Motor neuron (in vitro differentiated cells): ENCODE results near the gene TMEM212. TPM values are rescaled to one million over a fixed set of nuclear protein-coding genes. Genes with fewer than 3 reads are reported as not detected.
"Not testable (repeated sequence)": the region's sequence is repeated elsewhere in the genome, so short reads cannot be mapped to it uniquely, and the experiment has no call there.

Experiments used
- ATAC-seq, 8 experiments: fragments of 200-7000 bp; cut with Tn5 transposase; replicated peaks in 6 of 8; 2 replicates each; pipeline ENCODE4 v1.8.0; 2021; ENCODE audit warnings: mild to moderate bottlenecking in 8 of 8, moderate library complexity in 8 of 8
- H3K27ac ChIP-seq, 2 donors: fragments of 250-450 bp; sonication (Bioruptor Pico); 2 replicates each; pipeline ENCODE4 v1.9.0; 2021; ENCODE audit warnings: antibody characterized with exemption in 2 of 2, mild to moderate bottlenecking in 2 of 2, moderate library complexity in 1 of 2
- H3K4me1 ChIP-seq, 2 donors: fragments of 250-450 bp; sonication (Bioruptor Pico); replicated peaks in 1 of 2; 2 replicates each; pipeline ENCODE4 v1.6.1; 2021; ENCODE audit warnings: antibody characterized with exemption in 2 of 2, mild to moderate bottlenecking in 2 of 2, moderate library complexity in 1 of 2
- H3K4me3 ChIP-seq, 5 donors: fragments of 250-450 bp; sonication (Bioruptor Pico); 2 replicates each; pipeline ENCODE4 v1.9.0; 2021; ENCODE audit warnings: antibody characterized with exemption in 5 of 5, mild to moderate bottlenecking in 5 of 5, moderate library complexity in 4 of 5
- WGBS, 10 experiments: fragments of 450-650 bp; shearing (Covaris generic); methylation state at CpG; one replicate each; pipeline ENCODE4 v1.0.0; 2022; 5-methylcytosine and 5-hydroxymethylcytosine counted together
- in situ Hi-C, 9 experiments: fragments of 400-800 bp; cut with MboI; loops; one replicate each; pipeline ENCODE4 v1.15.0; 2021; ENCODE audit warnings: low sequenced_read_pairs in 9 of 9, low pct_unique_long_range_greater_than_20kb in 2 of 9; ENCODE audit not compliant: unreplicated experiment in 9 of 9
- total RNA-seq, 8 experiments: library from RNA; unstranded; fragments of 300-600 nt; gene quantifications; 2 replicates each; pipeline versions ENCODE4 v1.2.3 to v1.2.4, GENCODE V29; 2022

The TMEM212 gene
- total RNA-seq, 8 experiments from 2014 or later, result 0.19 TPM; not detected in 7

DNA sequence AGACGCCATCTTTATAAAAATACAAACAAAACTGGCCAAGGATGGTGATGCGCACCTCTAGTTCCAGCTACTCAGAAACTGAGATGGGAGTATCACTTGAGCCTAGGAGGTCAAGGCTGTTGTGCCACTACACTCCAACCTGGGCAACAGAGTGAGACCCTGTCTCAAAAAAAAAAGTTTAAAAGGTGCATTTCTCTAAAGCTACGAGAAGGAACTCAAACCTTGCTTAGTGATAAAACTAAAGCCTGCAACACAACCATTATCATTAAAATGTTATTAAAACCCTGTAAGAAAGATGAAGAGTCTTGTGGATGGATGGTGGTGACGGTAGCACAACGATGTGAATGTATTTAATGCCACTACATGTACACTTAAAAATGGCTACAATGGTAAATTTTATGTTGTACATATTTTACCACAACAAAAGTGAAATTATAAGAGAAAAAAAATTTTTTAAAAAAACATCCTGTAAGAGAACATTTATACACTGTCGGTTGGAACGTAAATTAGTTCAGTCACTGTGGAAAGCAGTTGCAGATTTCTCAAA lies 35.9 kb upstream of the TMEM212 start:
- in situ Hi-C loops, result no loop called here
- no peak for ATAC-seq
- no peak overlapping the region for H3K4me3 ChIP-seq
- WGBS, 10 experiments, result 78 to 100% (median 94%) methylated on average over 2 to 7 of the region's 7 CpGs
- no peak overlapping the region for H3K27ac ChIP-seq
- peaks cover 0 to 2% of the 10 kb centered on the region in 2 donors for H3K4me1 ChIP-seq

GRCh38 chr3:171807806-171808205 lies 35.3 kb upstream of the TMEM212 start:
- H3K27ac ChIP-seq, result no peak overlapping the region
- WGBS, 10 experiments, result 80 to 100% (median 92%) methylated on average over 1 to 6 of the region's 6 CpGs
- in situ Hi-C loops, result no loop called here
- no peak overlapping the region for H3K4me3 ChIP-seq
- peaks cover 0 to 2% of the 10 kb centered on the region in 2 donors for H3K4me1 ChIP-seq
- no peak for ATAC-seq

DNA sequence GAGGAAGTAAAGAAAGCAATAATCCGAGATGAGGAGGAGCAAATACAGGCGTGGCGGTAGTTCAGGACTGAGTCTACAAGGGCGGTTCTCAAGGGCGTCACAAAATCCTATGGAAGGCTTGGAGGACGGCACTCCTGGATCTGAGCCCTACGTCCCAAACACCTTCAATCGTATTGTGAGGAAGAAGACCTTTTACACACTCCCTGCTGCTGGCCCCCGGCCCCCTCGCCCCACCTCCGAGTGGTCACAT lies 33.6 kb upstream of the TMEM212 start:
- 0 to 40% (median 3%) methylated on average over 1 to 5 of the region's 11 CpGs; no CpG with 5 or more reads in 3 of the 10 experiments for WGBS, 10 experiments
- H3K4me1 ChIP-seq, result peaks cover 0 to 2% of the 10 kb centered on the region in 2 donors
- no peak overlapping the region for H3K27ac ChIP-seq
- peak in 3 of 8 experiments; percentile 30 to 43 (median 38) for ATAC-seq
- in situ Hi-C loops, result no loop called here
- peak overlapping the region; percentile 44 to 64 (median 52) for H3K4me3 ChIP-seq

GRCh38 chr3:171809861-171810628 lies 33.1 kb upstream of the TMEM212 start, which contains the start of gene PLD1:
Gene PLD1, minus strand, starts transcription at chr3:171810483. Its CDS starts 72,432 bp downstream, at chr3:171738051.
- ATAC-seq, result peak; percentile 62 to 92 (median 87)
- WGBS, 10 experiments, result 0% methylated on average over 2 to 9 of the region's 78 CpGs; no CpG with 5 or more reads in 7 of the 10 experiments

GRCh38 chr3:171810629-171811294 lies 32.4 kb upstream of the TMEM212 start:
- WGBS, 10 experiments, result 6 to 83% (median 35%) methylated on average over 2 to 14 of the region's 22 CpGs
- H3K4me1 ChIP-seq, result peaks cover 0 to 2% of the 10 kb centered on the region in 2 donors
- ATAC-seq, result no peak
- peak overlapping the region; percentile 44 to 64 (median 52) for H3K4me3 ChIP-seq
- H3K27ac ChIP-seq, result no peak overlapping the region
- in situ Hi-C loops, result no loop called here

More at GRCh38 chr3:171809861-171810628, 33.1 kb upstream of the TMEM212 start, which contains the start of gene PLD1:
- H3K4me1 ChIP-seq, result peaks cover 0 to 2% of the 10 kb centered on the region in 2 donors
- peak within 1 kb of the TSS; percentile 44 to 64 (median 52) for H3K4me3 ChIP-seq
- in situ Hi-C loops, result no loop called here
- H3K27ac ChIP-seq, result no peak within 1 kb of the TSS

- H3K4me1 ChIP-seq, result peaks cover 0 to 2% of the 10 kb centered on the region in 2 donors
- peak in 3 of 8 experiments; percentile 4 to 40 (median 21) for ATAC-seq
- H3K4me3 ChIP-seq, result no peak overlapping the region
- in situ Hi-C loops, result no loop called here
- 0 to 94% (median 54%) methylated on average over 1 to 4 of the region's 4 CpGs for WGBS, 10 experiments
- no peak overlapping the region for H3K27ac ChIP-seq
Measured at GRCh38 chr3:171811295-171811912, 31.7 kb upstream of the TMEM212 start.

DNA sequence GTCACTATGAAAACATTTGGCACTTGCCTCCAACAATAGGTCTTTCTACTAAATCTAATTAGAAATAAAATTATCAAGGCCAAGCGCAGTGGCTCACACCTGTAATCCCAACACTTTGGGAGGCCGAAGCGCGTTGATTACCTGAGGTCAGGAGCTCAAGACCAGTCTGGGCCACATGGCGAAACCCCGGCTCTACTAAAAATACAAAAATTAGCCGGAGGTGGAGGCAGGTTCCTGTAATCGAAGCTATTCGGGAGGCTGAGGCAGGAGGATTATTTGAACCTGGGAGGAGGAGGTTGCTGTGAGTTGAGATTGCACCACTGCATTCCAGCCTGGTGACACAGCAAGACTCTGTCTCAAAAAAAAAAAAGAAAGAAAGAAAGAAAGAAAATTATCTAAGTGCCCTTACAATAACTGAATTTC lies 31.2 kb upstream of the TMEM212 start:
- ATAC-seq, result no peak
- H3K27ac ChIP-seq, result no peak overlapping the region
- no peak overlapping the region for H3K4me3 ChIP-seq
- WGBS, 10 experiments, result 37 to 100% (median 88%) methylated on average over 2 to 9 of the region's 9 CpGs; no CpG with 5 or more reads in 1 of the 10 experiments
- in situ Hi-C loops, result no loop called here
- H3K4me1 ChIP-seq, result peaks cover 0 to 2% of the 10 kb centered on the region in 2 donors

- in situ Hi-C loops, result no loop called here
- Histone ChIP-seq H3K27ac (no peak overlapping the region), H3K4me1 (peaks cover 0 to 2% of the 10 kb centered on the region in 2 donors), H3K4me3 (no peak overlapping the region)
- 65 to 100% (median 89%) methylated on average over 1 to 2 of the region's 2 CpGs; no CpG with 5 or more reads in 1 of the 10 experiments for WGBS, 10 experiments
- no peak for ATAC-seq
Measured at GRCh38 chr3:171812811-171813210, 30.3 kb upstream of the TMEM212 start.

DNA sequence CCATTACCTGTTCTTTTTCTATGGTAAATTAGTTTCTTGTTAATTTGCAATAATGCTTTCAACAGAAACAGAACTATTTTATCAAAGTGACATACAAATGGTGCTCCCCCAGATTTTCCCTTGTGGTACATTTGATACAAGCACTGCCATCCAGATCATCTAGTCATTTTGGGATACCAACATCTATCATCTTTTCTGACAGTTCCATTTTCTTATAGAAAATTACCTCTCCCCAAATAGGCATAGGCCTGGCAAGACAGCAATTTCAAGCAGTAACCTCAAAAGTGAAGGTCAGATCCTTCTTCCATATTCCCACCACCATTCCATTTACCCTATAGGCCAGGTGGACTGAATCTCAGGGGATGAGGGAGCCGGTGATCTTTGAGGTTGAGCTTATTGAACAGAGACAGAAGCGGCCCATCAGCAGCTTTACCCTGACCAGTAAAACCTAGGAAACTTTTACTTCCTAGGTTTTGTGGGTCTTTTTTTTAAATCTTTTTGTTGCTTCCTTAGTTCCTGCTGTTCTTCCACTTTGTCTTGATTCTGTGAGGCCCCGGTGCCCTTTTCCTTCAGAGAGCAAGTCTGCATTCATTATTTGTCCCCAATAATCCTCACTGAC lies 29.8 kb upstream of the TMEM212 start:
- Histone ChIP-seq H3K4me1 (peaks cover 0 to 2% of the 10 kb centered on the region in 2 donors), H3K4me3 (no peak overlapping the region), H3K27ac (no peak overlapping the region)
- in situ Hi-C loops, result no loop called here
- WGBS, 10 experiments, result 75 to 100% (median 83%) methylated on average over 1 to 3 of the region's 3 CpGs; no CpG with 5 or more reads in 4 of the 10 experiments
- no peak for ATAC-seq

DNA sequence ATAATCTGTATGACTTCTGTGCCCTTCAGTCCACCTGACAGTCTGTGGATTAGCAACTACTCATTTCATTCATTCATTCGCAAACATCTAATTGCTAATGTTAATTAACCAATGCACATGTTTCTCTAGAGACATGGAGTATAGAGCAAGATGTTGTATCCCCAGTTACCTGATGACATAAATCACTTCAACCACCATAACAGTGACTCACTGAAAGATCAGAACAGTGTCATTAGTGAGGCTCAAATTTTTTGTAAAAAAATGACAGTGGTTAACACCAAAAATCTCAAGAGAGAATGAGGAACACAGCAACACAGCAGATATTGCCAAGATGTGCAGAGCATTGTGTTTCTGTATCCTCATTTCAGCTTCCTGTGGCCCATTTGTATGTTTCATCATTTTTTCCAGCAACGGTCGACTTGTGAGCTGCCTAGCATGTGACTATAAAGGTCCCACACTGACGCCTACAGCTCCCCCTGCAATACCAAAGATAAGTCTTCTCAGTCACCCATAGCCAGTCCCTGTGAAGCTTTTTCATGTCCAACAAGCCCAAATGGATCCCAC lies 29.2 kb upstream of the TMEM212 start:
- no peak overlapping the region for H3K27ac ChIP-seq
- no peak overlapping the region for H3K4me3 ChIP-seq
- ATAC-seq, result no peak
- H3K4me1 ChIP-seq, result peaks cover 0 to 2% of the 10 kb centered on the region in 2 donors
- WGBS, 10 experiments, result 17 to 100% (median 56%) methylated on average over 1 to 4 of the region's 4 CpGs; no CpG with 5 or more reads in 2 of the 10 experiments
- in situ Hi-C loops, result no loop called here

- H3K4me1 ChIP-seq, H3K27ac ChIP-seq, ATAC-seq, in situ Hi-C loops, H3K4me3 ChIP-seq: not testable (repeated sequence)
- 81% methylated on average over 2 of the region's 6 CpGs; no CpG with 5 or more reads in 9 of the 10 experiments for WGBS, 10 experiments
Measured at GRCh38 chr3:171814662-171815061, 28.5 kb upstream of the TMEM212 start.

- in situ Hi-C loops, result no loop called here
- 0 to 100% (median 53%) methylated on average over 1 to 2 of the region's 2 CpGs; no CpG with 5 or more reads in 2 of the 10 experiments for WGBS, 10 experiments
- ATAC-seq, result peak in 2 of 8 experiments; percentile 32 to 76
Measured at GRCh38 chr3:171815973-171816595, 27.1 kb upstream of the TMEM212 start.

More at GRCh38 chr3:171815973-171816595, 27.1 kb upstream of the TMEM212 start:
- no peak overlapping the region for H3K4me3 ChIP-seq
- H3K4me1 ChIP-seq, result no peaks in the 10 kb centered on the region
- no peak overlapping the region for H3K27ac ChIP-seq
